Stimulated activated CD4-positive, alpha-beta T cell treated with anti-CD3 and anti-CD28 coated beads, Interleukin-1b, Interleukin-23, amount 100 ng/mL, for 1 hour (primary cell): ENCODE data around the gene DHRS11.

Source experiments
- DNase-seq, 2 donors: peaks; one replicate each; pipeline ENCODE4 v3.0.0-alpha.2; 2020; ENCODE audit warnings: low read depth in 2 of 2

DHRS11 gene

GRCh38 chr17:36614081-36614480 is 22.4 kb downstream of the DHRS11 start:
- DNase-seq = no peak

DNA sequence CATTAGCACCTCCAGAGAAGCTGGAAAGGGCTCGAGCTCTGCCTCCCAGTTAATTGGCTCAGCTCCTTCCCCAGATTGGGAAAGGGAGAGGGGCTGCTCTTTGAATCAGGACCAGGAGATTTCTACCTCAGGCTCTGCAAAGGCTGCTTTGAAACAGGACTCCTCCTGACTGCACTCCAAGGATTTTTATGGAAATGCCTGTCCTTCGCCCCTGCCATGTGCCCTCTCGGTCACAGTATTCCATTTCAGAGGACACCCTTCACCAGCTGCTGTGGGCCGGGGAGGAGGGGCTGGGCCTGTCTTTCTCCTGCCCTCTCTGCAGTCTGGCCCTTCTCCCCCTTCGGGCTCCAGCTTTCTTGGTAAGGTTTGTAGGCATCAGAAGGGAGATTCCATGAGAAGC is 23.3 kb downstream of the DHRS11 start:
- DNase-seq = no peak

GRCh38 chr17:36616061-36617029 is 24.7 kb downstream of the DHRS11 start:
- no peak for DNase-seq

- DNase-seq = no peak
Measured at GRCh38 chr17:36617773-36618172, 26.1 kb downstream of the DHRS11 start.

GRCh38 chr17:36623281-36623680 is 31.6 kb downstream of the DHRS11 start:
- no peak for DNase-seq

- no peak for DNase-seq
Measured at GRCh38 chr17:36625188-36625587, 33.5 kb downstream of the DHRS11 start.

GRCh38 chr17:36627101-36627500 is 35.4 kb downstream of the DHRS11 start:
- DNase-seq = no peak

DNA sequence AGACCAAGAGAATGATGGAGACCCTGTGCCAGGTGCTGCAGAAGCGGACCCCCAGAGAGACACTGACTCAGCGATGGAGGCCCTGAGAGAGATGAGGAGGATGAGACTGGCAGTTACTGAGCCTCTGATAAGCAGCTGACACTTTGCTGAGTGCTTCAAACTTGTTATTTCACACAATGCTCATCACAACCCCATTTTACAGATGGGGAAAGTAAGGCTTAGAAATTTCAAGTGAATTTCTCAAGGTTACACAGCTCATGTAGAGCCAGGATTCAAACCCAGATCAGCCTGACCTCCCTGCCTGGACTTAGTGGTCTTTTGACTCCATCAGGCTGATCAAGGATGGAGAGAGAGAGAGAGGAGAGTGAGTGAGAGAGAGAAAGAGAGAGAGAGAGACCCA is 36.9 kb downstream of the DHRS11 start:
- DNase-seq = no peak

- peak; percentile 56 to 74 for DNase-seq
Measured at GRCh38 chr17:36629252-36629847, 37.7 kb downstream of the DHRS11 start.

DNA sequence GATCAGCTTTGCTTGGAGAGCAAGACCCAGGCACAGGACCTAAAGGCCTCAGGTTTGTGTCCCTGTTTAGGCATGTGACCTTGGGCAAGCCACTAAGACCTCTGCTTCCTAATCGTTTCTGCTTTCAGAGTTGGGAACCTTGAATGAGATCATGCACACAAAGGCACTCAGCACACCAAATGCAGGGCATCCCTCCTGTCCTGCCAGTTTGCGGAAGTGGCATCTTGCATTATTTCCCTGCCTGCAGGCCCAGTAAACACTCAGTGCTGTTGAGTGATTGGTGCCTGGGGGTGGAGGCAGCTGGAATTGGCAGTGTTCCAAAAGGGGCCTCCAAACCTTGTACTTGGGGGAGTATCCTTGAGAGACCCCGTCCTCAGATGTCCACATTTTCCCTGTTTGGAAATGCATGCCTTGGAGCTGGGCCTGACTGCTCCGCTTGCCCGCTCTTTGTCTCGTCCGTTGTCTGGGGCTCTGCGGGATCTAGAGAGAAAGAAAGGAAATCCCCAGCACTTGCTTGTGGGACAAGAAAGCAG is 38.4 kb downstream of the DHRS11 start:
- no peak for DNase-seq

DNA sequence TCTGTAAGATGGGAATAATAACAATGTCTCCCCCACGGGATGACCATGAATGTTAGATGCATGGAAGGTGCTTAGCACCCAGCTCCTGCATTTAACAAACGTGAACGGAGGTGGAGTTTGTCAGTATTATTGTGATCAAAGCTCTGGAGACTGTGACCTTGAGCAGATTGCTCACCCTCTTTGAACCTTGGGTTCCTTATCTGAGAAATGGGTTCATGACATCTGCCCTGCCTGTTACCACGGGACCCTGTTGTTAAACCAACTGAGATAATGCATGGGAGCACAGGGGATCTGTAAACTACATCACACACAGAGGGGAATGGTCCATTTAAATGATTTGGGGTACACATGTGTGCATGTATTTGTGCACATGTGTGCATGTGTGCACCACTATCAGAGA is 39.3 kb downstream of the DHRS11 start:
- DNase-seq = no peak

DNA sequence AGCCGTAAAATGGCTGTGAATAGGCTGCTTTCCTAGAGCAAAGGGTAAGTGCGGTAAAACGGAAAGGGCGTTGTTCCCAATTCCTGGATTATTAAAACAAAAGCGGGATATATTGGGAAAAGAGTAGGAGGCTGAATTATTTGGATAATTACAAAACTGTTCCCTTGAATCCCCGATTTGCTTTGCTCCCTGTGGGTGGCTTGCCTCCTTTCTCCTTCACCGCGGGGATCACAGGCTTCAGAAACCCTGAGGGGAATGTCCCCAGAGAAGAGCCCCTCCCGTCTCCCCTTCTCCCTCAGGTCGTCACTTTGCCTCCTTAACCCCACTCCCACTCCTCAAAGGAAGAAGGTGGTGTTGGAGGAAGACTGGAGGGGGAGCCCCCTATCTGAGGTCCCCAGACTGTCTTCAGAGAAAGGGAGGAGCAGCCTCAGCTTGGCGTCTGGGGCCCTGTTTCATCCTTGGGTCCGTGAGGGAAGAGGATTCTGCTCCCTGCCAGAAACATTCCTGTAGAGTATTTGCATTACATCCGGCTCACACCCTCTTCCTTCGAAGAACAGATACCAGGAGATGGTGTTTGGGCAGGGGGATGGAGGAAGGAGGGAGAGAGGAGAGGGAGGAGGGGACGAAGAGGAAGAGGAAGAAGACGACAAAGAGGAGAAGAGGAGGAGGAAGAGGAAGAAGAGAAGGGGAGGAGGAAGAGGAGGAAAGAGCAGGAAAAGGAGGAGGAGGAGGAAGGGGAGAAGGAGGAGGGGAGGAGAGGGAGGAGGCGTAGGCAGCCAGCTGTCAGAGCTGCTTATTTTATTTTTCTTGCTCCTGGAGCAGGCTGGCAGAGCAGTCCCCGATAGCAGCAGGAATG is 41.5 kb downstream of the DHRS11 start:
- DNase-seq = no peak

GRCh38 chr17:36640346-36640745 is 48.7 kb downstream of the DHRS11 start:
- no peak for DNase-seq

DNA sequence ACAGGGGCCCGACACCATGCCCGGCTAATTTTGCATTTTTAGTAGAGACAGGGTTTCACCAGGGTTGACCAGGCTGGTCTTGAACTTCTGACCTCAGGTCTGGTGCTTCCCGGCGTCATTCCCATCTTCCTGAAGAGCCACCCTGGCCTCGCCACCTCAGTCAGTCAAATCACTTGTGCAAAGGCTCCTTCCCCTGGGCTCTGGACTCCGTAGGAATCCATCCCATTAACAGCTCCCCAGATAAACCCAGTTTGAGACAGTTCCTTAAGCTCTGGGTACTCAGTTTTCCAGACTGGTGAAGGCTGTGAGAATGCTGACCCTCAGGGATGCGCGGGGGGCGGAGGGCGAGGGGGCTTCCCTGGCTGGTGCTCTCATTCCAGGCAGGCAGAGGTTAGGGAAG is 49.2 kb downstream of the DHRS11 start:
- DNase-seq = no peak

GRCh38 chr17:36641331-36641876 is 49.7 kb downstream of the DHRS11 start:
- no peak for DNase-seq

DNA sequence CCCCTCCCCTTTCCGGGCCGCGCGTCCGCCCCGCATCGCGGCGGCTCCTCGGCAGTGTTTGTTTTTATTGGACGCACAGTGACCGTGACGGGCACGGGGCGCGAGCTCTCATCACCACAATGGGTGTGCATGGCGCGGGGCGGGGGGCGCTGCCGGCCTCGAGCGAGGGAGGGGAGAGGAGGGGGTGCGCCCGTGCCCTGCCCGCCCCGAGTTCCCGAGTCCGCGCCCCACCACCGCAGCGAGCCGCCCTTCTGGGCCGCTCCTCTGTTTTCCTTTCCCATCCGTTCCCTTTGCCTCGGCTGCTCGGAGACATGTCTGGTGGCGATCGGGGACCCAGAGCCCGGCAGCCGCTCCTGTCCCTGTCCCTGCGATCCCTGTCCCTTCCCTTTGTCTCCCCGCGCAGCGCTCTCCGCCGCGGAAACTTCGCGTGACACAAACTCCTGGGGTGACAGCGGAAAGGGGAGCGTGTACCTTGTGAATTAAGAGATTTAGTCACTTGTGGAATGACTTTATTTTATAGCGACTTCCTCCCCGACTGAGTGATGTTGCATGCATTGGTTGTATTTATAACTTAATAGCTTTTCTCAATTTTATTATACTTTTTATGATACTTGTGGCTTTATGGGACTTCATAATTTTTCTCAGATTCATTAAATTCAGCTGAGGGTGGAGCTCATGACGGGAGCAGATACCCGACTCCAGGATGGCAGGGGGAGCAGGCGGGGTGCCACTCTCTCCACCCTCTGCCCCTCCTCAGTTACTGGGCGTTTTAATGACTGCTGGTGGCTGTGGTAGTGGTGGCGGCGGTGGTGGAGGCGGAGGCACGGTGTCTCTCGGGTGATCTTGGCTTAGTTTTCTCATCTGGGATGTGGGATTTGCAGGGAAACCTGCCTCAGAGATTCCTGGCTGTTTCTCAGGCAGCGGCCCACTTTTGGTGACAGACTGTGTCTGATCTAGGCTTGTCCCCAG is 50.5 kb downstream of the DHRS11 start:
- no peak for DNase-seq

DNA sequence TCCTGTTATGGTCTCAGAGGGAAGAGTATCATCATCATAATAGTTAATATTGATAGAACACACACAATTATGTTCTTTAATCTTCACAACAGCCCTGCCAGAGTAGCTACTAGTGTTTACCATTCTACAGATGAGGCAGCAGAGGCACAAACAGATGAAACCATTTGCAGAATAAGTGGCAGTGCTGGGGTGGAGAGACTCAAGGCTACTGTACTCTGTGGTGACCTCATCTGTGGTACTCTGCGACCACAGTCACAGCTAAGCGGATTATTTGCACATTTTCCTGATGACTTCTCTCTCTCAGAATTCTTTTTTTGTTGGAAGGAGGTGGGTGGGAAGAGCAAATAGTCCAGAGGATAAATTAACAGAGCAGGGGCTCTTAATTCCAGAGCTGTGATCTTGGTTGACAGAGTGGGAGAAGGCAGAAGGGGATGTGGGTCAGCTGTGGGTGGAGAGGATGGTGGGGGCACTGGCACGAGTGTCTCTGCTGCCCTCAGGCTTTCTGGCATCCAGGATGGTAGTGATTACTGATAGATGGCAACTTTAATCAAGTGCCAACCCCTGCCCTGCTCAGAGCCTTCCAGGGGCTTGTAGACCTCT is 51.5 kb downstream of the DHRS11 start:
- no peak for DNase-seq

DNA sequence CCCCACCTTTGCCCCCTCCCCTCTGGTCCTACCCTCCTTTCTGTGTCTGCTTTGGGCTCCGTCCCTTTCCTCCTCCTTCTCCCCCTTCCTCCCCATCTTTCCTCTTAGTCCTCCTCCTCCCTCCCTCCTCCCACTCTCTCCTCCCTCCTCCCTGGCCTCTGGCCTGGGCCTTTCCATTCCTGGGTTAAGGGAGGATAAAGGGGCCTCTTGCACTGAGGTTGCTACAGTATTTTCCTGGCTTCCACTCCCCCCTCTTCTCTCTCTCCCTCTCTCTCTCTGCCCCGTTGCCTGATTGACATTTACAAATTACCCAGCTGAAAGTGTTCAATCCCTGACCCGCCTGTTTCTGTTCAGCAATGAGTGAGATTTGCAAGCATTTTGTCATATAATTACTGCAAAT is 53.7 kb downstream of the DHRS11 start:
- DNase-seq = no peak

GRCh38 chr17:36647636-36648035 is 56.0 kb downstream of the DHRS11 start:
- DNase-seq = no peak
